Stimulated activated CD8-positive, alpha-beta memory T cell treated with anti-CD3 and anti-CD28 coated beads, Interleukin-7, amount 100 ng/mL, for 24 hours (primary cell): Measurements from ENCODE around the gene STRADA.

Source experiments
- DNase-seq: peaks from one replicate; pipeline ENCODE4 v3.0.0-alpha.2; 2020; ENCODE audit warnings: low read depth

STRADA gene

GRCh38 chr17:63741408-63742173, at the start of gene STRADA:
STRADA (minus strand) TSS chr17:63741799; CDS start chr17:63728369, 13,430 bp downstream.
- DNase-seq, result peak; percentile 98

DNA sequence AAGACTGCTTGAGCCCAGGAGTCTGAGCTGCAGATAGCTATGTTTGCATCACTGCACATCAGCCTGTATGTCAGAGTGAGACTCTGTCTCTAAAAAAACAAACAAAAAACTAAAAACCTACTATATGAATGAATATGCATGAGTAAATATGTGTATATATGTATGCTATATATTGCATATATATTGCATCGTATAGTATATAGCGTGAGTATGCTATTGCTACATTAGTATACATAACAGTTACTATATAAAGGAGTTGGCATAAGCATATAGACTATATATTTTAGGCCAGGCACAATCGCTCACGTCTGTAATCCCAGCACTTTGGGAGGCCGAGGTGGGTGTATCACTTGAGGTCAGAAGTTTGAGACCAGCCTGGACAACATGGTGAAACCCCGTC, 48.5 kb upstream of the STRADA start:
- DNase-seq, result no peak

GRCh38 chr17:63786971-63787711, 45.5 kb upstream of the STRADA start:
- DNase-seq, result no peak

DNA sequence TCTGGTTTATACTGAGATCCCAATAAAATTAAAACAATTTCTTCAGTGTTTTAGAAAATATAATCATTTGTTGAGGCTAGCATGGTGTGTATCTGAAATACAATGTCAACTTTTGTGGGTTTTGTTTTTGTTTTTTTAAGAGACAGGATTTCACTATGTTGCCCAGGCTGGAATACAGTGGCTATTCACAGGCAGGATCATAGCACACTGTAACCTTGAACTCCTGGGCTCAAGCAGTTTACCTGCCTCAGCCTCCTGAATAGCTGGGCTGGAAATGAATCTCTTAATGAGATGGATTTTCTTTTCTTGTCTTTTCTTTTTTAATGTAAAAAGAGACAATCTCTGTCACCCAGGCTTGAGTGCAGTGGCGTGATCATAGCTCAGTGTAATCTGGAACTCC, 44.5 kb upstream of the STRADA start:
- no peak for DNase-seq

DNA sequence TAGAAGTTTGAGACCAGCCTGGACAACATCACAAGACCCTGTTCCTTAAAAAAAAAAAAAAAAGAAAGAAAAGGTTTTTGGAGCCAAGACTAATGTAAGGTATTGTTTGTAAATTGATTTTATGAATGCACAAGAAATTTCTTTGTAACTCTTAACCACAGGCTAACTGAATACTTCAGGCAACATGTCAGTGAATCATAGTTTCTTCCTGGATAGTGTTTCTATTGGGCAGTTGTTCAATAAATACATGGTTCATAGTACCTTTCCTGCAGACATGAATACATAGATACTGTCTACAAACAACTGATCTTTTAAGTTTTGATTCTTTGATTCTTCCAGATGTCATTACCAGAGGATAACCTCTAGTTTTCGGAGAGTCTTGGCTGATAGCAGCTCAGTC, 44.0 kb upstream of the STRADA start:
- no peak for DNase-seq

GRCh38 chr17:63783522-63783921, 41.9 kb upstream of the STRADA start:
- no peak for DNase-seq

DNA sequence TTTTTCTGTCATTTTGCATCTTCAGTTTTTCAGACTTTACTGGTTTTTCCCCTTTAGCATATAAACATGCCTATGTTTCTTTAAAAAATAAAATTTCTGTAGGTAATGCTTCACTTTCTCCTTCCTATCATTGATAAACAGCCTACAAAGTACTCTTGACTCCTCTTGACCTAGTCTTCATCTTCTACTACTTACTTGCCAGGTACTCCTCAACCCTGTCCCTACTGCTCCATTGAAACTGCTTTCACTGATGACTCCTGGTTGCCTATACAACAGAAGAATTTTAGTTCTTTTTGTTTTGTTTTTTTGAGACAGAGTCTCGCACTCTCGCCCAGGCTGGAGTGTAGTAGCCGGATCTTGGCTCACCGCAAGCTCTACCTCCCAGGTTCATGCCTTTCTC, 39.3 kb upstream of the STRADA start:
- no peak for DNase-seq

GRCh38 chr17:63780507-63780906, 38.9 kb upstream of the STRADA start:
- DNase-seq, result no peak

DNA sequence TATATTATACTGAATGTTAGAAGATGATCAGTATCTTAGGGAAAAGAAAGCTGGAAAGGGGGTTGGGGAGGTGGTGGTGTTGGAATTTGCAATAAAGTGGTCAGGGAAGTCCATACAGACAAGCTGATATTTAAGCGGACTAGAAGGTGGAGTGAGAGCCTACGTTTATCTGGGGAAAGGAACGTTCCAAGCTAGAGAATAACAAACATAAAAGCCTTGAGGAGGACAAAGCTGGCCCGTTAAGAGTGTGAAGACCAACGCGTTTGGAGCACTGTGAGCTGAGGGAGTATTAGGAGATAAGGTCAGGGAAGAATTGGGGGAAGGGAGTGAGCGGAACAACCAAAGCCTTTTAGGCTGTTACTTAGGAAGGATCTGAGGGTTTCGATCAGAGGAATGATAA, 33.8 kb upstream of the STRADA start:
- no peak for DNase-seq

GRCh38 chr17:63774969-63775265, 33.3 kb upstream of the STRADA start:
- no peak for DNase-seq

DNA sequence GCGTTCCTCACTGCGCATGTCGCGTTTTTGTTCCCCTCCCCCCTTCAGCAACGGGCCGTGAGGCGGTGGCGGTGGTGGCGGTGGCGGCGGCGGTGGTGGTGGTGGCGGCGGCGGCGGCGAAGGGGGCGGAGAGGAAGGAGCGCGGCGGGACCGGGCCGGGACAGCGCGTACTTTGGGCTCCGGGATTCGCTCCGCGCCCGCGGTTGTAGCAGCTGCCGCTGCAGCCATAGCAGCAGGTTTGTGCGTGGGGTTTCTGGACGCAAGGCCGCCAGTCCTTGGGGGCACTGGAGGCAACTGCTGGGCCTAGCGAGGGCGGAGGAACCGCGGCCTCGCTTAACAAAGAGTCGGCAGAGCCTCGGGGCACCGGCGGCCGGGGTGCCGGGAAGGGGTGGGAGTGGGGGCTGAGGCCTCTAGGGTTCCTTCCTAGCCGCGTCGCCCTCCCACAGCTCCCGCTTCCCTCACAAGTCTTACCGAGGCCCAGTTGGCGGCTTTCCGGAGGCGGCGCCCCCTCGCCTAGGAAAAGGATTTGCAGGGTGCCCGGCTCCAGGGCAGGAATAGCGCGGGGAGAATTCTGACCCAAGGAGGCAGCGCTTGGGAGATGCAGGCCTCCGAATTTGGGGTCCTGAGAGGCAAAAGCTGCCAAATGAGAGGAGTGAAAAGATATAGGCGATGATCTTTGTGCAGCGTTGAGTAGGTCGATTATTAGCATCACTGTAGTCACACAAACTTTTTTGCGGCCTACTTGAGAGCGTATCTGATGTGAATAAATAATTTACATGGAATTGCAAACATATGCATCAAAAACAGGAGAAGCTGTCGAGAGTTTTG, 32.8 kb upstream of the STRADA start, which contains the start of gene DDX42:
TSS of gene DDX42 (plus strand) at position 30 of the 828 bp plus-strand sequence. CDS start 12,880 bp downstream, outside the sequence.
- peak; percentile 79 for DNase-seq

DNA sequence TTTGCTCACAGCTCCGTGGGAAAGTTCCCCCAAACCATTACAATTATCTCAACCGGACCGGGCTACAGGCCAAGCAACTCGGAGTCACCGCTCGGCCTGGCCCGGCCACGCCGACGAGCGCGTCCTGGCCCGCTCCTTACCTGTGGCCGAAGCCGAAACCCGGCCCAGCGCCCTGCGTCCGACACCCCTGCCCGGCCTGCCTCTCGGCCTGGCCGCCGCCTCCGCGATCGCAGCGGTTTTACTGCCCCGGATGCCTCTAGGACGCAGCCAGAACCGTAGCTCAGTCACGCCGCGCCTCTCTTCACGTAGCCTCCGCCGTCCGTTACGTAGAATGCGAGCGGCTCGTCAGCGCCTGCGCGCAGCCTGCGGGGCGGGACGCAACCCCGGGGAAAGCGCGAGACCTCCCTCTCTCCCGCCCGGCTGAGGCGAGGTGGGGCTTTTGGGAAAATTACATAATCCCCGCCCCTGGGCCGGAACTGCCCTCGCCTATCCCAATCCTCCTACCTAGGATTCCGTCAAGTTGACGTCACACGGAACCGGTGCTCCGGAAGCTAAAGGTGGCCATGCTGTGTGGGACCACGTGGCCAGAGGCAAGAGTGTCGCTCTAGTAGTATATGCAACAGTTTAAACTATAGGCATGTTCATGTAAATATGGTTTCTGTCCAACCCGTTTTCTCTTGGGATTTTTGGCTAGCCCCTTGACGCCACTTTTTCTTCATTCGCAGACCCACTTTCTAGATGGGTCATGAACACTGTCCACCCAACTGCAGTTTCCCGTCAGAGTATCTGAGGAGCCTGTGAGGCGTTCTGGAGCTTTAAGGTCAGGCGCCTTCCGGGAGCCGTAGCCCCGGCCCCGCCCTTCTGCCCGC, 31.9 kb upstream of the STRADA start, which contains the start of gene CCDC47:
TSS of gene CCDC47 (minus strand) at position 326 of the 869 bp plus-strand sequence. CDS start 7,422 bp downstream, outside the sequence.
- DNase-seq, result peak; percentile 91

DNA sequence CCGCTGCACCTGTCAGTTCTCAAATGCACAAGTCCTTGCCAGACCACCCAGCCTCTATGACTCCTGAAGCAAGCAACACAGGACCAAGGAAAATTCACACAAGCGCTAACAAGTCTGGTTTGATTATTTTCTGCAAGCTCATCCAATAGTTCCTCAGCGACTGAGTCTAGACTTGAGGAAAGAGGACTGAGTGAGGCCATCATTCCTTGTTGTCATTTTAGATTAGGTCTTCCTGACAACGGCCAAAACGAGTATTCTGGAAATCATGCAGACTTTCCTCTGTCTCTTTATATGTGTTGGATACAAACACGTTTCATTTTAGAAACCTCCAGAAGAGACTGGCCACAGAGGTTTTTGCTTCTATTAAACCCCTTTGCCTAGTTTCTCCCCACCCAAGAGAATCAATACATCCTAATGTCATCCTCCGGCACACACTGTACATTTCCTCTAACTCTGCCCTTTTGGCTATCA, 31.2 kb upstream of the STRADA start:
- no peak for DNase-seq

GRCh38 chr17:63768433-63768832, 26.8 kb upstream of the STRADA start:
- no peak for DNase-seq

DNA sequence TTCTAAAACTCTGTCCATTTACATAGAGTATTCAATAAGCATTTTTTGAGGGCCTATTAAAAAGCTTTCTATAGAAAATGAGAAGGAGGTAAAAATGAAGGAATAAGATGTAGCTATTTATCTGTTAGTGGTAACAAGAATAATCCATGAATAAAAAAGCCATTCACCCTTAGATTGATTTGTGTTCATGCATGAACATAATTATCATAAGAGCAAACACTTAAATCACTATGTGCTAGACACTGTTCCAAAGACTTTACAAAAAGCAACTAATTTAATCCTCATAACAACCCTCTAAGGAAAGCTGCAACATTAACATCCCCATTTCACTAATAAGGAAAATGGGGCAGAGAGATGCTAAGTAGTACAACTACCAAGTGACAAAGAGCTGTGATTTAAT, 25.2 kb upstream of the STRADA start:
- DNase-seq, result no peak

GRCh38 chr17:63764716-63765115, 23.1 kb upstream of the STRADA start:
- no peak for DNase-seq

GRCh38 chr17:63762161-63763078, 20.8 kb upstream of the STRADA start:
- no peak for DNase-seq

DNA sequence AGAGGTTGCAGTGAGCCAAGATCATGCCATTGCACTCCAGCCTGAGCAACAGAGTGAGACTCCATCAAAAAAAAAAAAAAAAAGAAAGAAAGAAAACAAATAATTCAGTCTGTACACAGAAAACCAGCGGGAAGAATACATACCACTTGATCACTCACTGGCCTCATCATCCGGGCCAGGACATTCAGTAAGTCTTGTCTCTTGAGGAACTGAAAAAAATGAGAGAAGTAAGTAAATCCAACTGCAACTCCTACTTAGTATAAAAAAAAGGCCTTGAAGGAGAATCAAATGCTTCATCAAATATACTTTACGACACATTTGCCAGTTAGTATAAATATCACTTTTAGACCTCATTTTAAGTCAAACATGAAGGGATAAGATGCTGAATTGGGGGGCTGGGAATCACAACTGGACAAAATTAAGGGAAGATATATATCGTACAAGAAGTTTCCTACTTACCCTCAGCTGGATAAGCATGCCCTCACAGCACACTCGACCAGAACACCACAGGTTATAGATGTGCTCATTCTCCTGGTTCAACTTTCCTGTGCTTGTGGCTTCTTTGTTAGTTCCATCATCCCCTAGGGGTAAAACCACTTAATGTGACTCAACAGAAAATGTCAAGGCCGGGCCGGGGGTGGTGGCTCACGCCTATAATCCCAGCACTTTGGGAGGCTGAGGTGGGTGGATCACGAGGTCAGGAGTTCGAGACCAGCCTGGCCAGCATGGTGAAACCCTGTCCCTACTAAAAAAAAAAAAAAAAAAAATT, 19.4 kb upstream of the STRADA start:
- DNase-seq, result no peak

- DNase-seq, result no peak
Observed at GRCh38 chr17:63758428-63758827, 16.8 kb upstream of the STRADA start.

GRCh38 chr17:63754046-63754445, 12.4 kb upstream of the STRADA start:
- DNase-seq, result no peak
